ENCODE results near the gene SRGAP1.
"Not testable (repeated sequence)": the region's sequence is repeated elsewhere in the genome, so short reads cannot be mapped to it uniquely, and the experiment has no call there.

SRGAP1 gene

GRCh38 chr12:64194333-64195149 lies 350.0 kb downstream of the SRGAP1 start:
- no peak overlapping the region for H3K4me3 ChIP-seq
- H3K27ac ChIP-seq: no peak overlapping the region

GRCh38 chr12:64195841-64196240 lies 351.3 kb downstream of the SRGAP1 start:
- not testable (repeated sequence) for H3K4me3 ChIP-seq, H3K27ac ChIP-seq

DNA sequence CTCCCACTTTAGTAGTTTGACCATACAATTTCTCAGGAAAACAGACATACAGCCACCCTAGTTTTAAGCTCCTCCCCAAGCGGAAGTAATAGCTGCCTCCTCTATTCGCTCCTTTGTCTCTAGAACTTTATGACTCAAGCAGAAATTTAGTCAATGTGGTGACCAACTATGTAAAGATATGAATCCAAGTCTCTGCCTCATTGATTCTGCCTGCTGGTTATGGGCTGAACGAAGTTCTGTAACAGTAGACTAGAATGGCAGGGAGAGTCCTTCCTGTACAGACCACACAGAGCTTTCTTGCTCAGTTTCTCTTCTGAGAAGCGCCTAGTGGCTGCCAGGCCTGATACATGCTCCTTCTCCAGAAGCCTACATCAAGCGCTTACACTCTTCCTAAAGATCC lies 358.5 kb downstream of the SRGAP1 start:
- Histone ChIP-seq H3K4me3 (no peak overlapping the region), H3K27ac (no peak overlapping the region)

GRCh38 chr12:64203775-64204174 lies 359.3 kb downstream of the SRGAP1 start:
- no peak overlapping the region for H3K4me3 ChIP-seq
- no peak overlapping the region for H3K27ac ChIP-seq

GRCh38 chr12:64205542-64205941 lies 361.0 kb downstream of the SRGAP1 start:
- Histone ChIP-seq H3K27ac (no peak overlapping the region), H3K4me3 (no peak overlapping the region)

- Histone ChIP-seq H3K27ac (no peak overlapping the region), H3K4me3 (no peak overlapping the region)
Observed at GRCh38 chr12:64207453-64207852, 363.0 kb downstream of the SRGAP1 start.
